DND-41 (cell line): ENCODE data around the gene TNS1.

Experiments
- ATAC-seq: fragments of 200-7000 bp; cut with Tn5 transposase; 3 replicates; pipeline ENCODE4 v1.9.1; 2021; ENCODE audit warnings: low read depth; ENCODE audit not compliant: insufficient read depth
- DNase-seq: peaks from one replicate; pipeline ENCODE4 v3.0.0-alpha.2; 2020
- H2AFZ ChIP-seq: 2 replicates; pipeline ENCODE4 v1.6.0; 2012; ENCODE audit warnings: low read depth, low read length
- H3K27ac ChIP-seq: 2 replicates; pipeline ENCODE4 v1.5.1; 2012; ENCODE audit warnings: low read length, inconsistent platforms
- H3K27me3 ChIP-seq: fragments of 200-600 bp; sonication (generic); 2 replicates; pipeline ENCODE4 v1.6.0; 2012; ENCODE audit warnings: low read length, mild to moderate bottlenecking, inconsistent platforms; ENCODE audit not compliant: insufficient read depth, poor library complexity
- H3K36me3 ChIP-seq: 2 replicates; pipeline ENCODE4 v1.5.1; 2012; ENCODE audit warnings: low read length, inconsistent platforms; ENCODE audit not compliant: insufficient read depth
- H3K4me1 ChIP-seq: 2 replicates; pipeline ENCODE4 v1.5.1; 2012; ENCODE audit warnings: mild to moderate bottlenecking, low read length; ENCODE audit not compliant: insufficient read depth
- H3K4me2 ChIP-seq: 2 replicates; pipeline ENCODE4 v1.6.0; 2012; ENCODE audit warnings: mild to moderate bottlenecking, moderate library complexity, low read length, inconsistent platforms; ENCODE audit not compliant: insufficient read depth
- H3K4me3 ChIP-seq, 2 experiments: fragments of 200-600 bp in 1 of 2; shearing (Covaris generic) in 1 of 2; 2 replicates each; pipeline ENCODE4 v1.5.1; 2012 to 2016; ENCODE audit warnings: inconsistent platforms in 2 of 2, low read length in 2 of 2, mild to moderate bottlenecking in 2 of 2, low read depth in 1 of 2, moderate library complexity in 1 of 2
- H3K79me2 ChIP-seq: 2 replicates; pipeline ENCODE4 v1.6.0; 2012; ENCODE audit warnings: low read length, inconsistent platforms; ENCODE audit not compliant: insufficient read depth
- H3K9ac ChIP-seq: 2 replicates; pipeline ENCODE4 v1.6.0; 2012; ENCODE audit warnings: low read depth, mild to moderate bottlenecking, inconsistent platforms, low read length, moderate library complexity
- H3K9me3 ChIP-seq: 2 replicates; pipeline ENCODE4 v1.5.1; 2012; ENCODE audit warnings: low read length, moderate library complexity, mild to moderate bottlenecking, inconsistent platforms; ENCODE audit not compliant: insufficient read depth, severe bottlenecking
- H4K20me1 ChIP-seq: 2 replicates; pipeline ENCODE4 v1.6.0; 2012; ENCODE audit warnings: low read length; ENCODE audit not compliant: insufficient read depth
- EZH2 ChIP-seq: IDR thresholded peaks from 3 replicates; pipeline ENCODE4 v1.6.1; 2012; ENCODE audit warnings: borderline replicate concordance, low read depth, mild to moderate bottlenecking, moderate library complexity, low read length, inconsistent platforms; ENCODE audit not compliant: severe bottlenecking
- TF ChIP-seq, protein P1 (sequence below): IDR thresholded peaks from 2 replicates; pipeline ENCODE4 v1.5.1; 2012; ENCODE audit warnings: borderline replicate concordance, low read length, moderate library complexity, mild to moderate bottlenecking; ENCODE audit not compliant: poor library complexity, severe bottlenecking; ENCODE audit errors: extremely low read depth

TNS1 gene

DNA sequence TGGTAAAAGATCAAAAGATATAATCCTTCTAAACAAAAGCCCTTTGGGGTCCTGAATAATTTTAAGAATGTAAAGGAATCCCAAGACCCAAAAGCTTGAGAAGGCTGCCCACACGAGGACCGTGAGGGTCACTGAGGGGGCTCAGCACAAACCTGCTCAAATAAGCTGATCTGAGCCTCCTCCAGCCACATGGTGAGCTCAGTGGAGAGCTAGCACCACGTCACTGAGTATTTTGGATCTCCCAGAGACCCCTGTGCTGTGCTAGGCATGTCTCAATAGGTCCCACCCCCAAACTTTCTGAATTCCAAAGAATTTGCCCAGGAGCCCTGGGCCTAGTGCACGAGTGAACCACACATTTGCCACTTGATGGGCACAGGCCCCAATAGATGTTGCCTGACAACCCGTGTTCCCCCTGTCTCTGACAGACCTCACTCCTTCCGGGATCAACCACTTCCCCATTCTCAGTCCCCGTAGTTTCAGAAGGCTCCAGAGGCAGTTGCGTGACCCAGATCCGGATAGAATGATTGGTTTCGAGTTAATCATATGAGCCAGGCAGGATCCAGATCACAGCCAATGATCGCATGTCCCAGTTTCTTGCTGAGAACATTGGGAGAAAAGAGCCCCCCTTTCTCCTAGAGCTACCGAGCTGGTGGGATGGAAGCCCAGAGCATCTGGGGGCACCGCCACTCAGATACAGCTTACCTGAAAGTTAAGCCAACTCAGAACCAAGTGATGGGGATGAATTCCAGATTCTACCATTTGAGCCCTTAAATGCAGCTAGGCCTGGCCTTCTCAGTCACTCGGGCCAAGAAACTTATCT lies 203.8 kb downstream of the TNS1 start:
- Histone ChIP-seq H3K4me1 (no peaks in the 10 kb centered on the region), H3K36me3 (no peaks in the 10 kb centered on the region), H3K27ac (no peak overlapping the region), H3K9me3 (no peaks in the 10 kb centered on the region), H3K9ac (no peak overlapping the region), H3K27me3 (no peaks in the 10 kb centered on the region), H4K20me1 (no peaks in the 10 kb centered on the region; the same call in none of the 2 replicates), H3K4me3 (no peak overlapping the region), H3K79me2 (no peaks in the 10 kb centered on the region), H3K4me2 (no peak overlapping the region), H2AFZ (no peak overlapping the region)
- no peak for ATAC-seq
- no peak for DNase-seq
- no peak for TF ChIP-seq EZH2

DNA sequence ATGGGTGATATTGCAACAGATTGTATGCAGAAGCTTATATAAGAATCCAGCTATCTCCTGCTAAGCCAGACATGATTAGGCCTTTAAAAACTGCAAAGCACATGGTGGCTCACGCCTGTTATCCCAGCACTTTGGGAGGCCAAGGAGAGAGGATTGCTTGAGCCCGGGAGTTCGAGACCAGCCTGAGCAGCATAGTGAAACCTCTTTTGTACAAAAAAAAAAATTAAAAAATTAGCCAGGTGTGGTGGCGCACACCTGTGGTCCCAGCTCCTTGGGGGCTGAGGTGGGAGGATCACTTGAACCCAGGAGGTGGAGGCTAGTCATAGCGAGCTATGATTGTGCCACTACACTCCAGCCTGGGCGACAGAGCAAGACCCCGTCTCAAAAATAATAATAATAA lies 204.6 kb downstream of the TNS1 start:
- ATAC-seq, result no peak
- Histone ChIP-seq H3K4me2 (no peak overlapping the region), H3K4me3 (no peak overlapping the region), H3K9ac (no peak overlapping the region), H2AFZ (no peak overlapping the region), H3K27me3 (no peaks in the 10 kb centered on the region), H4K20me1 (peaks cover under 1% of the 10 kb centered on the region), H3K9me3 (no peaks in the 10 kb centered on the region), H3K27ac (no peak overlapping the region), H3K4me1 (no peaks in the 10 kb centered on the region), H3K36me3 (no peaks in the 10 kb centered on the region), H3K79me2 (no peaks in the 10 kb centered on the region)
- TF ChIP-seq, protein P1, sequence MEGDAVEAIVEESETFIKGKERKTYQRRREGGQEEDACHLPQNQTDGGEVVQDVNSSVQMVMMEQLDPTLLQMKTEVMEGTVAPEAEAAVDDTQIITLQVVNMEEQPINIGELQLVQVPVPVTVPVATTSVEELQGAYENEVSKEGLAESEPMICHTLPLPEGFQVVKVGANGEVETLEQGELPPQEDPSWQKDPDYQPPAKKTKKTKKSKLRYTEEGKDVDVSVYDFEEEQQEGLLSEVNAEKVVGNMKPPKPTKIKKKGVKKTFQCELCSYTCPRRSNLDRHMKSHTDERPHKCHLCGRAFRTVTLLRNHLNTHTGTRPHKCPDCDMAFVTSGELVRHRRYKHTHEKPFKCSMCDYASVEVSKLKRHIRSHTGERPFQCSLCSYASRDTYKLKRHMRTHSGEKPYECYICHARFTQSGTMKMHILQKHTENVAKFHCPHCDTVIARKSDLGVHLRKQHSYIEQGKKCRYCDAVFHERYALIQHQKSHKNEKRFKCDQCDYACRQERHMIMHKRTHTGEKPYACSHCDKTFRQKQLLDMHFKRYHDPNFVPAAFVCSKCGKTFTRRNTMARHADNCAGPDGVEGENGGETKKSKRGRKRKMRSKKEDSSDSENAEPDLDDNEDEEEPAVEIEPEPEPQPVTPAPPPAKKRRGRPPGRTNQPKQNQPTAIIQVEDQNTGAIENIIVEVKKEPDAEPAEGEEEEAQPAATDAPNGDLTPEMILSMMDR, result no peak
- no peak for TF ChIP-seq EZH2
- DNase-seq, result no peak

DNA sequence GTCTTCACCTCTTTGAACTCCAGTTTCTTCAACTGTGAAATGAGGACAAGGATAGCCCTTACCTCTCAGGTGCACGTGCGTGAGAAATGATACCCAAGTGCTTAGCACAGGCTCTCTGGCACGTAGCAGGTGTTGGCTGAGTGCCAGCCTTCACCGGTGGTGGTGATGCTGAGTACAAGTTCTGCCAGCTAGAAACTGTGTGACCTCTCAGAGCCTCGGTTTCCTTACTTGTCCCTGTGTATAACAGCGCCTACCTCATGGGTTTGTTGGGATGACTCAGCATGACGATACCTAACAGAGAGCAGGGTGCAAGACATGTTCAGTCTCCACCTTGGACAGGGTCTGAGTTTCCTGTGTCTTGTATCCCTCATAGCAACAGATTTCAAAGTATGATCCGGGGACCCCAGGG lies 205.1 kb downstream of the TNS1 start:
- TF ChIP-seq EZH2, result no peak
- TF ChIP-seq, protein P1, result no peak
- Histone ChIP-seq H2AFZ (no peak overlapping the region), H3K9me3 (no peaks in the 10 kb centered on the region), H4K20me1 (peaks cover 3% of the 10 kb centered on the region), H3K4me1 (no peaks in the 10 kb centered on the region), H3K4me2 (no peak overlapping the region), H3K27me3 (no peaks in the 10 kb centered on the region), H3K79me2 (no peaks in the 10 kb centered on the region), H3K4me3 (no peak overlapping the region), H3K36me3 (no peaks in the 10 kb centered on the region), H3K9ac (no peak overlapping the region), H3K27ac (no peak overlapping the region)
- no peak for DNase-seq
- no peak for ATAC-seq

DNA sequence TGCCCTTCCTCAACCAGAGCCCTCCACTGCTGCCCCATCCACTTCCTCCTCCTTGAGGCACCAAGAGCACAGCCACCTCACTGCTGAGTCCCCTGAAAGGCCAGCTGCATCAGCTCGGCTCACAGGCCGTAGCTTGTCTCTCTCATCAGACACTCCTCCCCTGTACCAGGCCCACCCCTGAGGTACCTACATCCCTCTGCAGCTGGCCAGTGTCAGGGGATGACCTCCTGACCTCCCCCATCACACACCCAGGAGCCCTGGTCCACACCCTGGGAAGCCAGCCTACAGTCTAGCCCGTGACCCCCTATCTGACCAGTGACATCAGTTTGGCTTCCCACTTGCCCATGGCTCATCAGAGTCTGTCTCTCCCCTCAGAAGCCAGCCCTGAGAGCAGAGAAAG lies 205.6 kb downstream of the TNS1 start:
- no peak overlapping the region for H3K27ac ChIP-seq
- peaks cover 3% of the 10 kb centered on the region; the same call in 1 of the 2 replicates for H4K20me1 ChIP-seq
- H3K4me3 ChIP-seq, result no peak overlapping the region
- H3K27me3 ChIP-seq, result no peaks in the 10 kb centered on the region
- TF ChIP-seq, protein P1, result no peak
- no peak for TF ChIP-seq EZH2
- H2AFZ ChIP-seq, result no peak overlapping the region
- no peaks in the 10 kb centered on the region for H3K36me3 ChIP-seq
- H3K9ac ChIP-seq, result no peak overlapping the region
- no peaks in the 10 kb centered on the region for H3K4me1 ChIP-seq
- H3K4me2 ChIP-seq, result no peak overlapping the region
- ATAC-seq (no peak), DNase-seq (no peak)
- H3K79me2 ChIP-seq, result no peaks in the 10 kb centered on the region
- no peaks in the 10 kb centered on the region for H3K9me3 ChIP-seq
